Hindlimb muscle (tissue), 1 donor: ENCODE measurements around the gene CDK5R1. TPM values are rescaled to one million over a fixed set of nuclear protein-coding genes. Genes with fewer than 3 reads are reported as not detected.

Source experiments
- DNase-seq: peaks from one replicate; pipeline ENCODE4 v3.0.0-alpha.2; 2013
- polyA plus RNA-seq: library from polyadenylated mRNA; unstranded; fragments of 120-200 nt; gene quantifications from one replicate; pipeline ENCODE4 v1.2.1, GENCODE V29; 2013; ENCODE audit not compliant: insufficient read length

CDK5R1 gene
- polyA plus RNA-seq, 1 donor: 13.6 TPM

DNA sequence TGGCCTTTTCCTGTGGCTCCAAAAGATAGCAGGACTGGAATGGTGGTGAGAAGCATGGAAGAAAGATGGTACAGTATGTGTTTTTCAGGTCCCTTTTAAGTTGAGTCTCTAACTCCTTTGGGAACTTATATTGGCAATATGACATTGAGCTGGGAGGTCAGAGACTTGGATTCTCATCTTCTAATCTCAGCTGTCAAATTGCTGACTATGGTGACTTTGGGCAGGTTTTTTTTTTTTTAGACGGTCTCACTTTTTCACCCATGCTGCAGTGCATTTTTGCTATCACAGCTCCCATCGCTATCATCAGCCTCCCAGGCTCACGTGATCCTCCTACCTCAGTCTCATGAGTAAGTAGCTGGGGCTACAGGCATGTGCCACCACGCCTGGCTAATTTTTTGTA is 15.1 kb upstream of the CDK5R1 start:
- DNase-seq: no peak

DNA sequence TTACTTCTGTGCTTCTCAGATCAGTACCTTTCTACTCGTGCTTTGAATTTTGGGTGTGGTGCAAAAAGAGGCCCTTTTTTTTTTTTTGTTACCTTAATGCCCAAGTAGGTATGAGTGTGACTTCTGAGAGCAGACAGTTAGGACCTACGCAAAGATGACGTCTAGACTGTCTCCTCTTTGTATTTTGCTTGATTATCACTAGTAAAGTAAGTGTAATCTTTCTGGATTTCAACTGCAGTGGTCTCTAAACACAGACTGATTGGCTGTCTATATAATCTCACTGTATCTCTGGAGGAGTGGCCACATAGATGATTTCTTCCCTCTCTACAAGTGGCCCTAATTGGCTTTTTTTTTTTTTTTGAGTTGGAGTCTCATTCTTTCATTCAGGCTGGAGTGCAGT is 11.5 kb upstream of the CDK5R1 start:
- no peak for DNase-seq

DNA sequence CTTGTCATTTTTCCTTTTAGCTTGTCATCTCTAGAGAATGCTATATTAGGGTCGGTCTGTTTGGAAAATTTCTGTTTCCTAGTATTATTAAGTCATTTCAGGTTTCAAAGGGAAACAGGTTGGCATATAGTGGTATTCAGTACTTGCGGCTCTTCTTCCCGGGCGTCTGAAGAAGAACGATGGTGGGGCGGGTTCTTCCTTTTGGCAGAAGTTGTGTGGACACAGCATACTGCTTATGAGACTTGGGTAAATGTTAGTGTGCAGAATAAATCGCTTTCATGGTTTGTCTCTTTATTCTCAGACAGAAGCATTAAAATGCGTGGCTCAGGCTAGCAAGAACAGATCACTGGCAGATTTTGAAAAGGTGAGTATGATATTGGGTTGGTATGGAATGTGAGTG is 9.6 kb upstream of the CDK5R1 start:
- DNase-seq: no peak

DNA sequence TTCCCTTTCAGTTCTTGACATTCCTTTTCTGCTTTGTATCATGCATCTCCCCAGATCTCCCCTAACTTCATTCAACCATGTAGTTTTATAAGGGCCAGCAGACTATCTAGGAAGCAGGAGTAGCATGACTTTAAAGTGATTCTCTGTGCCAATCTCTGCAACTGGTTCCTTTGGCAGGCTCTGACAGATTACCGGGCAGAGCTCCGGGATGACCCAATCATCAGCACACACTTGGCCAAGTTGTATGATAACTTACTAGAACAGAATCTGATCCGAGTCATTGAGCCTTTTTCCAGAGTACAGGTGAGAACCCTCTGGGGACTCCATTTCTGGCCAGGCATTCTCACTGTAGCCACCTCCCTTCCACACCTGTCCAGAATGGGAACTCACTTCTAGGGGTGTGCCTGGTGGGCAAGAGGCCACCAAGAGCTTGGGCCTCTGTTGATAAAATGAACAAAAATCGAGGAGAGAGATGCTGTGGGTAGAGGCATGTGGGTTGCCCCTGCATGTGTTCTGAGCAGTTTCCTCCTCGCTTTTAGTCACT is 7.6 kb upstream of the CDK5R1 start:
- no peak for DNase-seq

DNA sequence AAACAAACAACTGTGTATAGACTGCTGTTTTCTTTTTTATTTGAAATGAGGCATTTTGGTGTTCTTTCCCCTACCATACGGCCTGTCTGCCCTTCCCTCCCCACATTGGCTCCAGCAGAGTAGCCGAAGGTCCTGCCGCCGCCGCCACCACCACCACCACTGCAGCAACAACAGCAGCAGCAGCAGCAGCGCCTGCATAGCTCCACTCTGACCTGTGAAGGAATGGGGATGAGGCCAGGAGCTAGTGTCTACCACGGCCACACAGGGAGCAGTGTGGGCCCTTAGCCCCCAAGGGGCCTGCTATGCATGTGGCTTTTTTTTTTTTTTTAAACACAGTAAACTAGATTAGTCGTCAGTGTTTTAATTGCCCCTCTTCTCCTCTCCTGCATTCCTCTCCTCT is 5.6 kb upstream of the CDK5R1 start:
- no peak for DNase-seq

DNA sequence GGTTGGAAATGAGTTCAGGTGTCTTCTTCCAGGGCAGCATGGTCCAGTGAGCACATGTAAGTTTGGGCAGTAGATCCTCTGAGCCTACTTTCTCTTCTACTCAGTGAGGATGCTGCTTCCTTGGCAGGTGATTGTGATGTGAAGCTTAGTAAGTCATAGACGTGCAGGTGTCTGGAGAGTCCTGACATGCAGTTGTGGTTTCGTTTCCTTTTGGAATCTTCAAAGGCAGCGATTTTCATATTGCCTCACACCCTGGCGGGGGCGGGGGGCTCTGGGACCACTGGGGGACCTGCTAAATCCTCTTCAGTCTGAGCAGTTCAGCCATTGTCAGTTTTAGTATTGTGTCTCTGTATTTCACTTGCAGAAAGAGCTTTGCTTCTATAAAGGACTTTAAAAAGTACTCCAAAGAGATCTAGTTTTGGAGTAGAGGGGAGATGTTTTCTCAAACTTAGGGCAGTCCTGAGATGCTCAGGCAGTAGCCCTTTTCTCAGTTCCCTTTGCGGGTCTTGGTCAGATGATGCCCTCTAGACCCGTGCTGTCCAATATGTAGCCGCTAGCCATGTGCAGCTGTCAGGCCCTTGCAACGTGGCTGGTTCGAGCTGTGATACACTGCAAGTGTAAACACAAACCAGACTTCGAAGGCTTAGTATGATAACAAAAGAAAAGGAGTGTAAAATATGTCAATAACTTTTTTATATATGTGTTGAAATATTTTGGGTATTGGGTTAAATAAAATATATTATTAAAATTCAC is 4.0 kb upstream of the CDK5R1 start:
- DNase-seq: no peak

DNA sequence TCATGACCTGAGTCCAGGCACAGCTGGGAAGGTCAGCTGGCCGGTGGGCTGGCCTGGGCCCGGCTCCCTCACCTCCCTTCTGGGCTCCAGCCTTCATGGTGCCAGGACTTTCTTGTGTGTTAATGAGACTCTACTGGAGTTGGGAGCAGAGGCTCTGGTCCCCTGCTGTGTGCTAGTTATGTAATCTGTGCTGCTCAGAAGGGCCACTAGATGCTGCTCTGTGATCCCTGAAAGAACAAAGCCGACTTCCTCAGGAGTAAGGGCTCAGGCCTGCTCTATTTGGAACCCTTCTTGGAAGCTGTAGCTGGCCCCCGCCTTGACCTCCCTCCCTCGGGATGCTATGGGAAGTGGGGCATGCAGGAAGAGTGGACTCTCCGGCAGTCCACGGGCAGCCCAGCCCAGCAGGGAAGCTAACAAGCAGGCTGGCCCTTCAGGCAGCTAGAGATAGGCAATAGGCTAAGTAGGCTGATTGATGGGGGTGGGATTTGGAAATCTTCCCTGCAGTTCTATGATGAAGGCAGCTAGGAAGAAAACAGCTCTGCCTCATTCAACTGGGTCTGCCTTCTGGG is 3.3 kb upstream of the CDK5R1 start:
- peak; percentile 82 for DNase-seq

DNA sequence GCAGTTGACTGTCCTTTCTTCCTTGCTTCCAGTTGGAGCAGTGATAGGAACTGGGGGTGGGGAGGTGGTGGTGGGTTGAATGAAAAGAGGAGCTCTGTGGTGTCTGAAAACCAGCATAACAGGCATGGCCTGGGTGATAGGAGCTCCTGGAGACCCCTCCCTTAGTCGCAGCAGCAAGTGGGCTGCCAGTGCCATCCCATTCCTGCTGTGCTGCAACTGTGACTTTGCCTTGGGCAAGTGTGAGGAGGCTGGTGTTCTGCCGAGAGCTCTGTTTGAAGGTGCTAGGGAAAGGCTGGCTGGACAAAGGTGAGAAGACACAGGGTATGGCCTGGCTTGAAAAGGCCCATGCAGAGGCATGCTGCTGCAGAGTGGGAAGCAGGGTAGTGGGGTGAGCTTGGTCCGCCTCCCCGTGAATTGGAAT is 2.7 kb upstream of the CDK5R1 start:
- no peak for DNase-seq

DNA sequence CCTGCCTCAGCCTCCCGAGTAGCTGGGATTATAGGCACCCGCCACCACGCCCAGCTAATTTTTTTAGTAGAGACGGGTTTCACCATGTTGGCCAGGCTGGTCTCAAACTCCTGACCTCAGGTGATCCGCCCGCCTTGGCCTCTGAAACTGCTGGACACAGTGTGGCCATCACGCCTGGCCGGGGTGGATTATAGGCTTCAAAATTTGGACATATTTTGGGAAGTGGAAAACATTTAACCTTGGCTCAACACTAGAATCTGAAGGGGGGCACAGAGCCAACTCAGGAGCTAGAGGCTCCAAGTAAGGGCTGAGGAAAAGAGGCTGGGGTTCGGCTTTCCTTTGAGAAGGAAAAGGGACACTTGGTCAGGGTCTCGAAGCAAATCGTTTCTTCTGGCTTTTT is 2.2 kb upstream of the CDK5R1 start:
- DNase-seq: no peak

DNA sequence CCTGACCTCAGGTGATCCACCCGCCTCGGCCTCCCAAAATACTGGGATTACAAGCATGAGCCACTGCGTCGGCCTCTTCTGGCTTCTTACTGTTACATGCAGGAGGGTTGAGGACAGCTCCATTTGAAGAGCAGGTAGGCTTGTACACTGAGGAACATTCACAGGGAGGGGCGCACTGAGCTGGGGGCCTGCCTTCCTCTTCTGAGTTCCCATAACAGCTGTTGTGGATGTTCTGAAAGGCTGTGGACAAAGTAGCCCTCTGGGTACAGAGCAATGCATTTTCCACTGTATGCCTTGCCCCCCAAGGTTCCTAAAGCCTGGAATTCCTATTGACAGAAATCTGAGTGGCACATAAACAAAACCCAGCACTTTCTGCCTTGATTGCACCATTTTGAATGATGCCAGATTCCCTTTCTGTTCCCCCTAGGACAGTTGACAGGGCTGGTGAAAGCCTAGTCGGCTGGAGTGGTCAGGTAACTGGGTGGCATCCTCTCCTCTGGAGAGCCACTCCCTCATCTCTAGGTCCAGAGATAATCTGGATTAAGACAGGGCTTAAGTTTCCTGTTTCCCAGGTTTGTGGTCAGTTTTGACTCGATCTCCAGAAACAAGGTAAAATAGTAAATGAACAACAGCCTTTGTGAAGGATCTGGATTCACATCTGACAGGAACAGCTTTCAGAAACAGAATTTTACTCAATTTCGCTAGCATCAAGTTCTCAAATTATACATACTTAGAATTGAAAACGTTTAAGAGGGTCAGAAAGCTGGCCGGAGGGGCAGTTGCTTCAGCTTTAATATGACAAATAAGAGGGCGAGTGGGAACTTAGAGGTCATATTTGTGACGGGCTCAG is 1.3 kb upstream of the CDK5R1 start:
- no peak for DNase-seq

DNA sequence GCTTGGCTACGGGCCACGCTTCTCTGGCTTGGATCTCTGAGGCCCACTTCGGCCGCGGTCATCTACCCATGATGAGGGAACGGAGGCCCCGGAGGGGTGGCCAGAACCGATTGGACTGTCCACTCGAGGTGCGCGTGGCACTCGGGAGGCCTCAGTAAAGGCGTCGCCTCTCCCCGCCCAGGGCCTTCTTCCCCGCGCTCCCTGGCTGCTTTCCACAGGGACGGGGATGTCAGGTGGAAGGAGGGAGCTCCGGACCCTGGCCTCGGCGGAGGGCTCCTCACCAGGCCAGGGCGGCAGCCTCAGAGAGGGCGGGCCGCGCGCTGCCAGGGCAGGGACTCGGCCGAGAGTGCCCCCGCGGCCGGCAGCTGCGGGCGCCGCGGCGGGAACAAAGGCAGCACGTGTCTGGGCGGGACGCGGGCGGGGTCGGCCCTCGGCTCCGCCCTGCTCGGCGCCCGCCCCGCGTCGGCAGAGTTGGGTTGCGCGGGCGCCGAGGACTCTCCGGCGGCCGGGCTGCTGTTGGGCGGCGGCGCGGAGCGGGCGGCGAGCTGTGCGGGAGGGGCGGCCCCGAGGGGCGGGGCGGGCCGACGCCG is 587 bp upstream of the CDK5R1 start:
- peak; percentile 80 for DNase-seq

DNA sequence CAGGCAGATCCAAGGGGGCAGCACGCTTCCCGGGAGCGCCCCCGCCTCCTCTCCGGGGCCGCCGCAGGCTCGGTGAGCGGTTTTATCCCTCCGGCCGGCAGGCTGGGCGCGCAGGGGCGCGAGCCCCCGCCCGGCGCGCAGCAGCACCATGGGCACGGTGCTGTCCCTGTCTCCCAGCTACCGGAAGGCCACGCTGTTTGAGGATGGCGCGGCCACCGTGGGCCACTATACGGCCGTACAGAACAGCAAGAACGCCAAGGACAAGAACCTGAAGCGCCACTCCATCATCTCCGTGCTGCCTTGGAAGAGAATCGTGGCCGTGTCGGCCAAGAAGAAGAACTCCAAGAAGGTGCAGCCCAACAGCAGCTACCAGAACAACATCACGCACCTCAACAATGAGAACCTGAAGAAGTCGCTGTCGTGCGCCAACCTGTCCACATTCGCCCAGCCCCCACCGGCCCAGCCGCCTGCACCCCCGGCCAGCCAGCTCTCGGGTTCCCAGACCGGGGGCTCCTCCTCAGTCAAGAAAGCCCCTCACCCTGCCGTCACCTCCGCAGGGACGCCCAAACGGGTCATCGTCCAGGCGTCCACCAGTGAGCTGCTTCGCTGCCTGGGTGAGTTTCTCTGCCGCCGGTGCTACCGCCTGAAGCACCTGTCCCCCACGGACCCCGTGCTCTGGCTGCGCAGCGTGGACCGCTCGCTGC is 832 bp downstream of the CDK5R1 start:
- no peak for DNase-seq

DNA sequence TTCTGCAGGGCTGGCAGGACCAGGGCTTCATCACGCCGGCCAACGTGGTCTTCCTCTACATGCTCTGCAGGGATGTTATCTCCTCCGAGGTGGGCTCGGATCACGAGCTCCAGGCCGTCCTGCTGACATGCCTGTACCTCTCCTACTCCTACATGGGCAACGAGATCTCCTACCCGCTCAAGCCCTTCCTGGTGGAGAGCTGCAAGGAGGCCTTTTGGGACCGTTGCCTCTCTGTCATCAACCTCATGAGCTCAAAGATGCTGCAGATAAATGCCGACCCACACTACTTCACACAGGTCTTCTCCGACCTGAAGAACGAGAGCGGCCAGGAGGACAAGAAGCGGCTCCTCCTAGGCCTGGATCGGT is 1.4 kb downstream of the CDK5R1 start:
- no peak for DNase-seq

DNA sequence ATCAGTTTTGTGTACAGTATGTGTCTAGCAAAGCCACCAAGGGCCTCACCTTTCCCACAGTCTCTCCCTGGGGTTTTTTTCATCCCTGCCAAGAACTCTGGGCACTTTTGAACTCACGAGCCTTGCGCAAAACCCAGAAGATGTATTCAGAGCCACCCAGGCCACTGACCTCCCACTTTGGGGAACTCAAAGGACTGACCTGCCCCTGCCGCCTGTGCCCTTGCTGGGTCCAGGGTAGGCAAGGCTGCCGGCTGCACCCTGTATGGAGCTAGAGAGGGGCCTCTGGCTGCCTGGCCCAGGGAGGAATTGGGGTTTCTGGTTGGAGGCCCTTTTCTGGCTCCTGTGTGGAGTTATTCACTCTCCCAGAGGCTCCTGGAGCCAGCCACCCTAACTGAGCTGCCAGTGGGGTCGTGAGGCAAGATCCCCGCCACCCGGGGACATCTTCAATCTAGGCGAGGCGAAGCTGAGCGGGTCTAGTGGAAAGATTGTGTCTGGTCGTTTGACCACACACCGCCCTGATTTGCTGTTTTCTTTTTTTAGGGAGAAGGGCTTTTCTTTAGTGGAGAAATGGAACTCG is 1.9 kb downstream of the CDK5R1 start:
- no peak for DNase-seq

DNA sequence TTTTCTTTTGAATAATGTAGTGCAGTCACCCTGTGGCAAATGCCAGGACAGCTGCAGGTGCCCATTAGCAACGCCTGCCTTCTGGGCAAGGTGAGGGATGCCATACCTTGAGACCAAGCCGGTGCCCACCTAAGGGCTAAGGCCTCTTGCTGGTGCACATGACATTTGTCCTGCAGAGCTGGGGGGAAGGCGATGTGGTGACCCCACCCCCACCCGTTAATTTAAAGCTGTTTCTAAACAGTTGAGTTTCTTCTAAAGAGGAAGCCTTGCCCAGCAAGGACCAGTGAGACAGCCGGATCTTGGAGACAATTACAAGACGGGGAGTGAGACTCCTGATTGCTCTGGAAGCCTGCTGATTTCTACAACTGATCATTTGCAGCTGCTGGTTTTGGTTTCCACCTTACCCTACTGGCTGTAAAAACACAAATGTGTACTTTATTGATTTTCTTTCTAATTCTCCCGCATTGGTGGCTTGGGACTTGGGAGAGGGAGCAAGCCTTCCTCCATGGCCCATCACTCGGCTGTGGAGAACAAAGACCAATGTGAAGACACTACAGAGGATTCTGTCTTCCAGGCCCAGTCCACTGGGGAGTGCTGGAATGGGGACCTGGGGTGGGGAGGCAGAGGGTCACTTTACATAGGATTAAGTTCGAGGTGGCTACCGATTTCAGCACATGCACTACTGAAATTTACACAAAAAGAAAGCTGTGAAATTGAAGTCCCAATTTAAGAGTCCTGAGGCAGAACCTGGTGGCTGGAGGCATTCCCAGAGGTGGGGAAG is 2.7 kb downstream of the CDK5R1 start:
- no peak for DNase-seq

DNA sequence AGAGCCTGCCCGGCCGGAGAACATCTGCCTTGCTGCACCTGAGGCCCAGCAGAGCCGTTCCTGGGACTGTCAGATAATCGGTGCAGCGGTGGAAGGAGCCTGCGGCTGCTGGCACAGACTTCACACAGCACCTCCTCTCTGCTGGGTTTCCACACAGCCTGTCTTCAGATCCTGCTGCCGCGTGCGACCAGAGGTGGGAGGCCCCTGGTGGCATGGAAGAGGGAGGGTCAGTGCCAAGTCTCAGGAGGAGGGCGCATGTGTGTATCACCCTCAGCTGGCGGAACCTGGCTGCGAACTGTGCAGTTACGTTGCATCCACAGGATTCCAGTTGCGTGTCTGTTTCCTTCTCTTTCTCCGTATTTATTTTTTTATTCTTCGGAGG is 3.3 kb downstream of the CDK5R1 start:
- DNase-seq: no peak

DNA sequence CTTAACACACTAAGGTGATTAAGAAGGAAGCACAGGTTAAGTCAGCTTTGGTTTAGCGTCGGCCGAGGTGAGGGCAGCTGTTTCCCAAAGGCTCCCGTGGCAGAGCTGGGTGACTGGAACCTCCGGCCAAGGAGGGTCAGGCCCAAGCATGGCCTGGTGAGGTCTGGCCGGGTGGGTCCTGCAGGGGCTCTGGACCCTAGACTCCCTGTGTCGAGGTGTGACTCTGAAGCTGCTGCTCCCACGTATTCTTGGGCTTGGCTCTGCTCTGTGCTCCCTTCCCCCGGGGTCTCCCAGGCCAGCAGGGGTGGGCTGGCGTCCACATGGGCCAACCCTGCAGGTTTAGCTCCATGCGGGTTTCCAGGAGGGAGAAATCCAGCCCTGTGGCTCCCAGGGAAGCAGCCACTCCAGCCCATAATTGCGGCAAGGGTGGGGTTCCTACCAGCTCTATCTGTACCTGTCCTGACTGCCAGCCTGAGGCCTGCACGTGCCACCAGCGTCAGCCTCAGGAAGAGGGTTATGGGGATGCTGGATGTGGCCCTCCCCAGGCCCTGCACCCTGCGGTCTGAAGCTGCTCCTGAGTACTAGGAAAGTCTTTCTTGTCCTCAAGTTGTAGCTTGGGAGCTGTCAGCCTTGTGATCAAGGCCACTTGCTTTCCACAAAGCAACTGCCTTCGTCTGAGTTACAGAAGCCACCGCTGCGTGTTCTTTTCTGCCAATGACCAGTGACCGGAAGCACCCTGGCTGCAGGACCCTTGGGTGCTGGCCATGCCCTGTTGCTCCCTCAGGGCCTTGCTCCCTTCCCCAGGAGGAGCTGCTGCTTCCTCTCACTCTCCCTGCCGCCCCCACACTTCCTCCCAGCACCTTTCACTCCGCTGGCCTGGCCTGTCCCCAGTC is 4.8 kb downstream of the CDK5R1 start:
- DNase-seq: no peak

DNA sequence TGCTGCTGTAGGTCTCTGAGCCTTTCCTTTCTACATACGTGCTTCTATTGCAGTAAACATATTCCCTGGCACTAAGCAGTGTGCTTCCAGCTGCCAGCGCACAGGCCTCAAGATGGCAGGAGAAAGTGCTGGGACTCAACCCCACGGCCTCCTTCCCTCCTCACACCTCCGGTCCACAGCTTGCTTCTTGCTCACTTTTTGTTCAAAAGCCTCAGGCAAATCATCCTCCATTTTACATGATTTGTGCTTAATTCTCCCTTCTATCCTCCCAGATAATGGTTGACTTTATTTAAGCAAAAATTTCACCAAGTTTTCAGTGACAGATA is 5.4 kb downstream of the CDK5R1 start:
- DNase-seq: no peak

DNA sequence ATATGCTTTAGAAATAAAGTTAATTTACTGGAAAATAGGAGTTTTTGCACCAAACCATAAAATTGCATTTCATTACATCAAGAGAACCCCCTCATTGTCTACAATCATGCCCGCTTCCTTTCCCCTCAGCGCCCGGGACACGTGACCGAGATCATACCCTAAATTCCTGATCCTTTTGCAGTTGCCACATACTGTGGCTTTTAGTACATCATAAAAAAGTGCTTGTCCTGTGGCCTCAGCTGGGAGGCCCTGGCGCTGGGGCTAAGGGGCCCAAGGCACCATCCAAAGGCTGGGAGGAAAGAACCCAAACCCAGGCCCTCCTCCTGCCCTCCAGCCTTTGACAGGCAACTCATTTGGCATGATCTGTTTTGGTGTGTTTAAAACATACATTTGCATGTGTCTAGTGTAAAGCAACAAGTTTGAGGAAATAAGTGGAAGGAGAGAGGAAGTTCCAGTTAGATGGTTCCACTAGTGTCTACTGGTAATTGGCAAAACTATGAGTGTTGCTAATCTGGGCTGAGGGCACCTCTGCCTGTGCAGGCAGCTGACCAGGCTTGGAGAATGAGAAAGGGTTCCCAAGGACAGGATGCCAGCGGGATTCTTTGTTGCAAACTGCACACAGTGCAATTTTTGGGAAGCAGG is 6.0 kb downstream of the CDK5R1 start:
- DNase-seq: no peak

DNA sequence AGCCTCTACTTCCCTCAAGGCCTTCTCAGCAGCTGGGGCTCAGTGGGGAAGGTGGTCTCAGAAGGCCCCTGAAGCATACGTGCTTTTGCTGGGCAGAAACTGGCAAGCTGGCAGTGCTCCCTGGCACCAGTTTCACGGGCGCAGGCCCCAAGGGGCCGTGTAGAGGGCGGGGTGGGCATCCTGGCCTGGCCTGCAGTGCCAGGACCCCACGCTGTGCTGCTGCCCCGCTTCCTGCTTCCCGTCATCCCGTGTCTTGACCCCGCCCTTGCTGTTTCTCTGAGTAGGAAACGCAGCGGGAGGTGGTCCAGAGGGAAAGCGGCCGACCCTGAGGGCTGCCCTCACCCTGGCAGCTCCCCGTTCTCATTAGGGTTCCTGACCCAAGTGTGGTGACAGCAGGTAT is 6.8 kb downstream of the CDK5R1 start:
- no peak for DNase-seq
